Transverse colon (tissue), 3 donors: Measurements from ENCODE around the gene MRFAP1L1.

Experiments
- CTCF ChIP-seq, 5 experiments: fragments of 200-600 bp in 3 of 5; fragments of 450-650 bp in 2 of 5; sonication (generic) in 3 of 5; IDR thresholded peaks; 1 replicate in 2 of 5; 2 replicates in 3 of 5; pipeline ENCODE4 v1.5.1; 2016 to 2017; ENCODE audit warnings: antibody characterized with exemption in 5 of 5, inconsistent platforms in 3 of 5, mild to moderate bottlenecking in 2 of 5, moderate library complexity in 1 of 5
- EP300 ChIP-seq: sonication (generic); formaldehyde crosslinking; IDR thresholded peaks from one replicate; pipeline ENCODE4 v1.6.1; 2017; ENCODE audit warnings: antibody characterized with exemption, low read depth

GRCh38 chr4:6687947-6688878, 21.5 kb downstream of the MRFAP1L1 start:
- TF ChIP-seq CTCF (IDR thresholded peaks at IDR 0.05) = no peak
- no peak for TF ChIP-seq EP300
